Uterus (tissue), 2 donors: ENCODE results near the gene ATP13A3.

Source experiments
- CTCF ChIP-seq, 4 experiments: fragments of 200-600 bp in 2 of 4; fragments of 450-650 bp in 2 of 4; sonication (generic) in 2 of 4; IDR thresholded peaks; one replicate each; pipeline ENCODE4 v1.5.1; 2016 to 2019; ENCODE audit warnings: antibody characterized with exemption in 4 of 4, mild to moderate bottlenecking in 2 of 4, moderate library complexity in 1 of 4
- POLR2A ChIP-seq, 2 donors: fragments of 450-650 bp; IDR thresholded peaks; one replicate each; pipeline ENCODE4 v1.6.1; 2016; ENCODE audit warnings: antibody characterized with exemption in 2 of 2, mild to moderate bottlenecking in 1 of 2, moderate library complexity in 1 of 2

GRCh38 chr3:194504861-194505260, 18.1 kb upstream of the ATP13A3 start:
- no peak for TF ChIP-seq CTCF (IDR thresholded peaks at IDR 0.05)
- no peak for TF ChIP-seq POLR2A (IDR thresholded peaks at IDR 0.05)
